GM18519 (cell line): ENCODE results near the gene MAD1L1.
"Not testable (repeated sequence)": the region's sequence is repeated elsewhere in the genome, so short reads cannot be mapped to it uniquely, and the experiment has no call there.

Source experiments
- ATAC-seq: cut with Tn5 transposase; IDR thresholded peaks from one replicate; pipeline ENCODE4 v1.9.1; 2021; ENCODE audit warnings: mild to moderate bottlenecking, moderate library complexity; ENCODE audit not compliant: unreplicated experiment, low FRiP score

The MAD1L1 gene

DNA sequence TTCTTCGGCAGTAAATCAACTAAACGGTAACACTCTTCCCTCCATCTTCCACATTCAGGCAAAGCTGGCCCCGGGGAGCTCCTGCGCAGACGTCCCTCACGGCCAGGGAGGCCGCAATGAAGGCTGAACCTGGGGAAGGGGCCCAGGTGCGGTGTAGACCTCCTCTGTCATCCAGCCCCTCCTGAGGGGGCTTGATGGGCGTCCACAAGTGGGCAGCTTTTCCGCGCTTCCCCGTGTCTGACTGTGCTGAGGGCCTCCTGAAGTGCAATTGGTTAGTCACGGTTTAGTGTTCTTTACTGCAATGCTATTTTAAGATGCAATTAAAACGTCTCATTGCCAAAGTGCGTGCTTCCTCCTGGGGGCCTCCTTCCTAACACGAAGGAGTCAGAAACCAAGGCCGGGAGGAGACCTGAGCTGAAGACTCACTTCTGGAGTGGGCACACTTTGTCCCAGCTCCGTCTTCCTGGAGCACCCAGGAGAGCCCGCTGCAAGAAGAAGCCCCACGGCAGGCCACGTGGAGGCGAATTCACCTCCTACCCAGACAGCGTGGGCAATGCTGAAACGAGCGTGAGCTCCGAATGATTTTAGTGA lies 389.4 kb downstream of the MAD1L1 start:
- ATAC-seq: no peak

GRCh38 chr7:1842321-1843221 lies 390.2 kb downstream of the MAD1L1 start:
- ATAC-seq: no peak

DNA sequence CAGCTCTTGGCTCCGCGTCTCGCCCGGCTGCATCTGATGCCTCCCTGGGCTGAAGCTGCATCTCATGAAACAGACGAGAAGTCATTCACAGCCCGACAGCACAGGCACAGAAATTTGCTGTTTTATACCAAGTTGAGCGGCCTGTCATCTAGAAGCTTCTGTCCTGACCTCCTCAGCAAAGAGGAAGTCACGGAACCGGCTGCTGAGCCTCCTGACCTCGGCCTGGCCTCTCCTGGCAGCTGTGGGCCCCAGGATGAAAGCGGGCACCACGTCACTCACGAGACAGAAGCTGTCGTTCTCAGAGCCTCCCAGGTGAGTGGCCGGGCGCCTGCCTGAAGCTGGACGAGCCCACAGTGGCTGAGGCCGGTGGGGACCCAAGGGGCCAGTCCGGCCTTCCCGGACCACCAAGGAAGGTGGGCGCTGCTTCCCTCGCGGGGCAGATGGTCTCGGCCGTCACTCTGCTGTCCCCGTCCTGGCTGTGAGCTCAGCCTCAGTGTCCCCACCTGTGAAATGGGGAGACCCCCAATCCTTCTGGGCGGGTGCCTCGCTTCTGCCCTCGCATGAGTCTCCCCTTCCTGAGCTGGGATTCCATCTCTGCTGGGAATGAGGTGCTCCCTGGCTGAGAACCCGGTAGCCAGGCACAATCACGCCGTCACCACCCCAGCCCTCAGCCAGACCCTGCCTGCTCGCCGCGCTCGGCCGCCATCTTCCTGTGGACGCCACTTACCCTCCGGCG lies 391.3 kb downstream of the MAD1L1 start:
- ATAC-seq: not testable (repeated sequence)

DNA sequence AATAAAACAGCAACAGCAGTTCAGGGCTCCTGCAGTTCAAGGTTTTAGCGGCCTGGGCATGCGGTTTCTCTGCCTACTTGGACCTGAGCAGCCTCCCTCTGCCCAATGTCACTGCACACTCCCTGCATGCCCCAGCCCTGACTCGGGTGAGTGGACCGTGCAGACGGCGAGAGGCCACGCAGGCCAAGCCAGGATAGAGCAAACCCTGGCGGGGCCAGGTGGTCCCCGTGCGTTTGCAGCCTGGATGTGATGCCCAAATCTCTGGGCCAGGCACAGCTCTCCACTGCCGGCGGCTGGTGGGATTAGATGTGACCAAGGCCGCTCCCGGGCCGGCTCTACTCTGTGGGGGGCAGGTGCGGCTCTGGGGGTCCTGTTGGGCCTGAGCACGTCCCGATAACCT lies 392.0 kb downstream of the MAD1L1 start:
- ATAC-seq: not testable (repeated sequence)

- no peak for ATAC-seq
These were observed 393.0 kb downstream of the MAD1L1 start for GRCh38 chr7:1839701-1840100.

DNA sequence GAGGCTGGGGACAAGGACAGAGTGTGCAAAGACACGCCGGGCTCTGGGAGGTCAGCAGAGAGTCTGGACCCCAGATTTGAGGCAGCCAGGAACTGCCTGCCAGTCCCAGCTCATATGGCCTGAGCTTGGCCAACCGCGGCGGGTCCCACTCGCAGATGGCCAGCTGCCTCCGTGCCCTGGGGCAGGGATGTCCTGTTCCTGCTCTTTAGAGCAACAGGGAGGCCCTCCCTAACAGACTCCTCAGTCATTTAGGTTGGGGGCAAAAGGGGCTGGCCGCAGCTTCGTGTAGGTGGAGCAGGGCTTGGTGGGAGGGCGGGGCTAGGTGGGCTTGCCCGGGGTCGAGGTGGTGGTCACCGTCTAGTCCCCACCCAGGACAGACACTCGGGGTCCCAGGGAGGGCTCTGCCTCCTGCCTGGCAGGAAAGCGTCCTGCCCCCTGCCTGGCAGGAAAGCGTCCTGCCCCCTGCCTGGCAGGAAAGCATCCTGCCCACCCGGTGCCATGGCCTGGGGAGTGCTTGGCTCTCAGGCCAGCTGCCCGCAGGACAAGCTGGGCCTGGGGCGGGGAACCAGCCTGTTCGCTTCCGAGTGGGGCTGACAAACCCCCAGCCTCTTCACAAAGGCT lies 393.7 kb downstream of the MAD1L1 start:
- not testable (repeated sequence) for ATAC-seq

DNA sequence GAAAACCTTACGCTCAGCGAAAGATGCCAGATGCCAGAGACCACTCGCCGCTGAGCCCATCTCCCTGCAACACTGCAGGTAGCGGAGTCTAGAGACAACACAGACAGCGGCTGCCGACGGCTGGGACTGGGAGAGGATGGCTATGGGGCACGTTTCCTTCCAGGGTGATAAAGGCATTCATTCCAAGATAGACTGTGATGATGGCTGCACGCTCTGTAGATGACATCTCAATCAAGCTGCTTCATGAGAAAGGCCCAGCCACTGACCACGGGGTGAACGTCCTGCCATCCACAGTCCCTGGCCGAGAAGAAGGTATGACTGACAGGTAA lies 394.2 kb downstream of the MAD1L1 start:
- not testable (repeated sequence) for ATAC-seq

DNA sequence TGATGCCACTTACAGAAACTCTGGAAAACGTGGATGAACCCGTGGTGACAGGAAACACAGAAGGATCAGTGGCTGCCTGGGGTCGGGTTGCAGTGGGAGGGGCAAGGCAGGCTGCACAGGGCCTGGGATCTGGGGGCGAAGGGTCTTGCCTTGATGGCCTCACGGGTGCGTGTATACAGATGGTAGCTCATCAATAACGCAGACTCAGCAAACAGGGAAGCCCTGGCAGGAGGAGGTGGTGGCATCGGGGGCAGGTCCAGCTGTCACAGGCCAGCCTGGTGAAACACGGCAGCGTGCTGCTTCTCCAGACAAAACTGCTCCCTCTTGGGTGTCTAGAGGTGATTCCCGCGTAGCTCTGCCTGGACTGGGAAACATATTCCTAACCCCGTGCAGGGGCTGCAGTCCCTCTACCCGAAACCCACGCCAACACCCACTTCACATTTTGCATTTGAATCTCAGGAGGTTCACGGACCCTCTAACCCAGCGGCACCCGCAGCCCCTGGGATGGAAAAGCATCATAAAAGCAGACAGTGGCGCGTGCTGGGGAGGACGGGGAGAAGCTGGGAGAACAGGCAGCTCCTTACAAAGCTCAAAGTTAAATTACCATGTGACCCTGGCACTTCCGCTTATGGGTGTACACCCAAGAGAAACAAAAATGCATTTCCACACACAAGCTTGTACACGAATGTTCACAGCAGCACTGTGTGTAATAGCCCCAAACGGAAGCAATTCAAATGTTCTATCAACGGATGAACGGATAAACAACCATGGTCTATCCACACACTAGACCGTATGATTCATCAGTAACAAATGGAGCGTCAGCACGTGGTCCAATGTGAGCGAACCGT lies 394.8 kb downstream of the MAD1L1 start:
- not testable (repeated sequence) for ATAC-seq

GRCh38 chr7:1831933-1832535 lies 400.7 kb downstream of the MAD1L1 start:
- ATAC-seq: not testable (repeated sequence)

DNA sequence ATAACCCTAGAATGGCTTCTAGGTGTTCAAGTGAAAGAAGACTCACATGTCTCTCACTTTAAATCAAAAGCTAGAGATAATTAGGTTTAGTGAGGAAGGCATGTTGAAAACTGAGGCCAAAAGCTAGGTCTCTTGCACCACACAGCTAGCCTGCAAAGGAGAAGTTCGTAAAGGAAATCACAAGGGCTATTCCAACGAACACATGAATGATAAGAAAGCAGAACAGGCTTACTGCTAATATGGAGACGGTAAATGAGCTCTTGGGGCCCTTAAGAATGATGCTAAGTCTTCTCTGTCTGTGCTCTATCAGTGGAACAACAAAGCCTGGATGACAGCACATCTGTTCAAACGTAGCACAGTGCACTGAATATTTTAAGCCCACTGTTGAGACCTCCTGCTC lies 401.3 kb downstream of the MAD1L1 start:
- not testable (repeated sequence) for ATAC-seq

DNA sequence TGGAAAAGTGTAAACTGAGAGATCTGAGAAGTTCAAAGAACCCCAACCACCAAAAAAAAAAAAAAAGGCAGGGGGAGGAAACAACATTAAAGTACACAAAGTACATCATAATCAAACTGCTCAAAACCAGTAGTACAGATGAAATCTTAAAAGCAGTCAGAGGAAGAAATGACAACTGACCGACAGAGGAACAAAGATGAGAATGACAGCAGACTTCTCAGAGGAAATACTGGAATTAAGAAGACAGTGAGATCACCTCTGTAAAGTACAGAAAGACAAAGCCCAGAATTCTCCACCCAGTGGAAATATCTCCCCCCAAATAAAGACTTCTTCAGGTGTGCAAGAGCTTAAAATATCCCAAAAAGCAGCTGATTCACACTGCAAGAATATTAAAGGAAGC lies 403.1 kb downstream of the MAD1L1 start:
- not testable (repeated sequence) for ATAC-seq

- no peak for ATAC-seq
These were observed 403.6 kb downstream of the MAD1L1 start for GRCh38 chr7:1829111-1829510.

GRCh38 chr7:1828170-1828569 lies 404.6 kb downstream of the MAD1L1 start:
- ATAC-seq: not testable (repeated sequence)

DNA sequence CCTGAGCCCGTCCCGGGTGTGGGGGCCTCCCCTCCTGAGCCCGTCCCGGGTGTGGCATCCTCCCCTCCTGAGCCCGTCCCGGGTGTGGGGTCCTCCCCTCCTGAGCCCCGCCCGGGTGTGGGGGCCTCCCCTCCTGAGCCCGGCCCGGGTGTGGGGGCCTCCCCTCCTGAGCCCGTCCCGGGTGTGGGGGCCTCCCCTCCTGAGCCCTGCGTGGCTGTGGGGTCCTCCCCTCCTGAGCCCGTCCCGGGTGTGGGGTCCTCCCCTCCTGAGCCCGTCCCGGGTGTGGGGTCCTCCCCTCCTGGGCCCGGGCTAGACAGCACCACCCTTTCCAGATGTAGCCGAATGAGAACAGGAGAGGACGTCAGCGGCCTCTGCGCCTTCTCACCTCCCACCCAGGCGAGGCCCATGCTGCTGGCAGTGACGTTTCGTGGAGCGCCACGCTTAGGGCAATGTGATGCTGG lies 405.2 kb downstream of the MAD1L1 start:
- not testable (repeated sequence) for ATAC-seq

DNA sequence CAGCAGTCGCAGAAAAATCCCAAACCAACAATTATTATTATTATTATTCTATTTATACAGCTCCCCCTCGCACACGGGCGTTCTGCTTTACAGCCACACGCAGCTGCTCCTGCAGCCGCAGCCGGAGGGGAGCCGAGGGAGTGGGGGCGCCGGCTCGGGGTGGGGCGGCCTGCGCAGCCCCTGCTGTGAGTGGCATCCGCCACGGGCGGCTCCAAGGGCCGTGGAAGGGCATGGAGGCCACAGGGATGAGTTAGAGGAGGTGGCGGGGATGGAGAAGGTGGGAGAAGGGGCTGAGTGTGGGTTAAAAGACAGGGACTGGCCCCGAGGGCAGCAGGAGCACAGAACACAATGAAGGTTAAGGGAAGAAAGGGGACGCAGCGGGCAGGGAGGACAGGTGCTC lies 405.8 kb downstream of the MAD1L1 start:
- ATAC-seq: not testable (repeated sequence)

DNA sequence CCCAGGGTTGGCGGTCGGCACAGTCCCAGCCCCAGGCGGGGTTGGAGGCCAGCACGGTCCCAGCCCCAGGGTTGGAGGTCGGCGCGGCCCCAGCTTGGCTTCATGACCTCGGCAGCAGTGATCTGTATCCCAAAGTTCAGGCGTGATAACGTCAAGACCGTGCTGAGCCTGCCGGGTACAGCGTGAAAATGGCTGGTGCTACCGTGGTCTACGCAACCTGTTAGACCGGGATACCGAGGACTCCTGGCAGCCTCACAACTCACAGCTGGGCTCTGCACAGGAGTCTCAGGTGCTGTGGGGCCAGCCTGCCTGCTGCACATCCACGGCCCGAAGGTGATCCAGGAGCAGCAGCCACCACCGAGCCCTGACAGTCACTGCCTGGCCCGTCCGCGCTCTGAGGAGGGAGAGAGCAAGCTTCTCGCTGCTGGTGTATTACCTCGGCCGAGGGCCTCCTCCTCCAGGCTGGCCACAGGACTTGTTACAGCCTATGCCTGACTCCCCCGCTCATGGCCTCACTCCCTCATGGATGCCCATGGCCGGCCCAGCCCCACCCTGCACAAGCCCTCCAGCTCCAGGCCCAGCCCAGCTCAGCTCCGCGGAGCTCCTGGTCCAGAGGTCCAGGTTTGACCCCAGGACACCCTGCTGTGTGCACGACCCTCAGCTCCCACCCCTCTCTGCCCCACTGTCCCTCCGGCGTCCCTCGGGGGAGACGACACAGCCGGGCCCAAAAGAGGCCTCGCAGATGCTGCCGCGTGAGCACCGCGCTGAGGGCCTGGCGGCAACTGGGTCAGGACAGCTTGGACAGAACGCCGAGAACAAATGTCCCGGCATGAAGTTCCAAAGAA lies 406.6 kb downstream of the MAD1L1 start:
- ATAC-seq: no peak

- ATAC-seq: not testable (repeated sequence)
These were observed 407.2 kb downstream of the MAD1L1 start for GRCh38 chr7:1825647-1825896.

DNA sequence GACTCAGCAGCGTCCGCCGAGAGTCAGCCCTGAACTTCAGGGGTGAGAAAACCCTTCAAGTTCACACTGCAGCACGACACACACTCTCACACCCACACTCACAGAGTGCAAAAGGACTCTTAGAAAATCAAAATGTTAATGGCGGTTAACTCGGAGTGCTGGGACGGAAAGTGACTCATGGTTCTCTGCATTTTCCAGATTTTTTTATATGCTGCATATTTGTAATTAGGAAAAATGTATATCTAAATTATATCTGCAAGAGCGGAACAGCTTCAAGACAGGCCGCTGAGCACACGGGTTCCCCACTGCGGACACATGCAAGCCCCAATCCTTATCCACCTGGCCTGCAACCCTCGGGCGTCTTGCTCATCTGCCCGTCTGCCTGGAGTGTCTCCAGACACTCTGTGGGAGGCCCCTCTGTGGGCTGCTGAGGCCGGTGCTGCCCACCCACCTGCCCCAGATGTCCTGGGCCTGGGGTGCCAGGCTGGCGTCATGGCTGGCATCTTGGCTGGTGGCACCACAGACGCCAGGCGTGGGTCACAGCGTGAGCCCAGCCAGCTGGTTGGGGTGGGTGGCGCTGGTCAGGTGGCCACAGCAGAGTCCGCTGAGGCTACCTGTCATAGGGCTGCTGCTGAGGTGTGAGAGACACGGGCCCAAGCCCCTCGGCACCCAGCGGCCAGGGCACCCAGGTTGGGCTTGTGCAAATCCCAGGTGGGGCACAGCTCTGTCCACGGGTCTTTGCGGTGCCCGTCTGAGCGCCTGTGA lies 407.7 kb downstream of the MAD1L1 start:
- not testable (repeated sequence) for ATAC-seq
